ENCODE results near the gene PTPRC.

Gene PTPRC

DNA sequence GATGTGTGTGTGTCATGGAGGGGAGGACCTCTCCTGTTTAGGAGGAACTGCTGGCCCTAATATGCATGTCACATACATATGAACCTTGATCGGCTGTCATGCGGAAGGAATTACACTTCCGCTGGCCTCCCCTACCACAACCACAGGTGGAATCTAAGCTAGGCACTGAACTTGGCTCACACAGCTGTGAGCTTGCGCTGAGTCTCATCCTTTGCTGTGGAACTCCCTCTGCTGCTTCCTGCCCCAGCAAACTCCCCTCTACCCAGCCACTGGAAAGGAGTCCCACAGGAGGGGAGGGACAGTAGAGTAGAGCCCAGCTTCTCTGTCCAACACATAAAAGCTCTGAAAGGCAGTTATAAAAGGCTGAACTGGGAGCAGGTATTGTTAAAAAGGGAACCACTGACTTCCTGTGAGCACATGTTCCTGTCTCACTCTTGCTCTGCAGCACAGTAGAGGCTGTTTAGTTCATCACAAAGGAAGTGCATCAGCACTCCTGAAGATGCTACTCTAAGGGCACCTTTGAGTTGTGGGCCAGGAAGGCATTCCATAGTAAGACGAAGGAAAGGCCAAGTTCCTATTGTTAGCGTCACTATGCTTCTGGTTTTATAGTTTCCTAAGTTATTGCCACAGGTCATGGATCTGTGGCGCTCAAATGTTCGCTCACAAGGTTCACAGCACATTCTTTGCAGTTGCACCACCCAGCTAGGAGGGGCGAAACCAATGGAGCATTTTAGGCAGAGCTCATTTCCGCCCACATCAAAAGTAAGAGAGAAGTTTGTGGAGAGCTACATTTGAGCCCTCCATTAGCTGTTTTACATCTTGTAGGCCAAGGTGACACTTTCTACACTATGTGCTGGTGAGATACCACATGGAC, 17.7 kb upstream of the PTPRC start:
- H3K9ac ChIP-seq (ENCODE audit: low read length in 2 of 2), result no peak overlapping the region
- no peaks in the 10 kb centered on the region for H3K4me1 ChIP-seq (ENCODE audit: control insufficient read depth, insufficient read depth, low read length)
- no peak overlapping the region for H3K27ac ChIP-seq (ENCODE audit: low read length)
- no peaks in the 10 kb centered on the region for H3K36me3 ChIP-seq (ENCODE audit: control insufficient read depth in 2 of 2, insufficient read depth in 2 of 2, low read length in 2 of 2)
- H3K4me3 ChIP-seq (ENCODE audit: low read length in 2 of 2), result no peak overlapping the region
- no peaks in the 10 kb centered on the region for H3K9me3 ChIP-seq (ENCODE audit: control insufficient read depth in 2 of 2, low read length in 2 of 2)
- H3K27me3 ChIP-seq (ENCODE audit: control insufficient read depth in 1 of 2, insufficient read depth in 2 of 2, low read length in 2 of 2), result no peaks in the 10 kb centered on the region

DNA sequence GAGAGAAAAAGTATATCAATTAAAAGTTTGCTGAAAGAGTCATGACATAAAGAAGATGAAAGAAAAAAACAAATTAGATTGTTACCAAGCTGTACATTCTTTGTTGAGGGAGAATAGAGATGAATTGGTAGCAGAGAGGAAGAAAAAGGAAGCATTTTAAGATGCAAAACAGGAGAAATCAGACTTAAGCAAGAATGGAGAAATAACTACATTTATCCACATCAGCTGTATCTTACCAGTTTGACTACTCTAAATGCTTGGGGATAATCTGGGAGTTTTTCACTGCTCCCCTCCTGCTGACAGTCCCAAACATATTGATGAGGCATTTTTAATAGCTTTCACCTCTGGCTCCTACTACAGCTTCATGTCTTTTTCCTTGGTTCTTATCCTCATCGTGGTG, 16.8 kb upstream of the PTPRC start:
- Histone ChIP-seq H3K27me3 (ENCODE audit: control insufficient read depth in 1 of 2, insufficient read depth in 2 of 2, low read length in 2 of 2) (no peaks in the 10 kb centered on the region), H3K9me3 (ENCODE audit: control insufficient read depth in 2 of 2, low read length in 2 of 2) (no peaks in the 10 kb centered on the region), H3K9ac (ENCODE audit: low read length in 2 of 2) (no peak overlapping the region), H3K27ac (ENCODE audit: low read length) (no peak overlapping the region), H3K36me3 (ENCODE audit: control insufficient read depth in 2 of 2, insufficient read depth in 2 of 2, low read length in 2 of 2) (no peaks in the 10 kb centered on the region), H3K4me3 (ENCODE audit: low read length in 2 of 2) (no peak overlapping the region), H3K4me1 (ENCODE audit: control insufficient read depth, insufficient read depth, low read length) (no peaks in the 10 kb centered on the region)

DNA sequence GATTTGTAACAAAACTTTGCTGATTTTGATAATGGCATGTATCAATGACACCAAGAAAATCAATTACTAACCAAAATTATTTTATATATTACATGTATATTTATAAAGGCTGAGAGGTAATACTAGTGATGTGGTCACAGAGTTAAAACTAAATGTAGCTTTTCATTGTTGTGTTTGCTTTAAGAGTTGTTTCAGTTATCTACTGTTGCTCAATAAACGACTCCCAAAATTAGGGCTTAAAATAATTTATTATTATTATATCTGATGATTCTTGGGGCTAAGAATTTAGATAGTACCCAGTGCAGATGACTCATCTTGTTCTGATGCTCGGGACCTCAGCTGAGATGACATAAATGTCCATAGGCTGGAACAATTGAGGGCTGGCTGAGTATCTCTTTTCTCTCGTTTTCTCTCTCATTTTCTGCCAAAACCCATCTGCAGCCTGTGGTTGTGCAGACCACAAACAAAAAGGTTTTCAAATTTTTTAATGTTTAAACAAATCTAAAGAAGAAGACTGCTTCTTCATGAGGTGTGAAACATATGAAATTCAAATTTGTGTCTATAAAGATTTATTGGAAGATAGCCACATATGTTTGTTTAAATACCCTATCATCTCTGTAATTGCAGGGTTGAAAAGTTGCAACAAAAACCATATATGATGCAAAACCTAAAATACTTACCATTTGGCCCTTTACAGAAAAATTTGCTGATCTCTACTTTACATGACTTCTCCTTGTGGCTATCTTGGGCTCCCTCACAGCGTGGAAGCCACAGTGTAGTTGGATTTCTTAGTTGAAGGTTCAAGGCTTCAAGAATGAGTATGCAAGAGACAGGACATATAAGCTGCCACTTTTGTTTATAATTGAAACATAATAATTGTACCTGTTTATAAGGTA, 14.8 kb upstream of the PTPRC start:
- H3K9ac ChIP-seq (ENCODE audit: low read length in 2 of 2), result no peak overlapping the region
- H3K27ac ChIP-seq (ENCODE audit: low read length), result no peak overlapping the region
- no peak overlapping the region for H3K4me3 ChIP-seq (ENCODE audit: low read length in 2 of 2)
- H3K4me1 ChIP-seq (ENCODE audit: control insufficient read depth, insufficient read depth, low read length), result no peaks in the 10 kb centered on the region
- H3K36me3 ChIP-seq (ENCODE audit: control insufficient read depth in 2 of 2, insufficient read depth in 2 of 2, low read length in 2 of 2), result no peaks in the 10 kb centered on the region
- no peaks in the 10 kb centered on the region for H3K9me3 ChIP-seq (ENCODE audit: control insufficient read depth in 2 of 2, low read length in 2 of 2)
- no peaks in the 10 kb centered on the region for H3K27me3 ChIP-seq (ENCODE audit: control insufficient read depth in 1 of 2, insufficient read depth in 2 of 2, low read length in 2 of 2)

DNA sequence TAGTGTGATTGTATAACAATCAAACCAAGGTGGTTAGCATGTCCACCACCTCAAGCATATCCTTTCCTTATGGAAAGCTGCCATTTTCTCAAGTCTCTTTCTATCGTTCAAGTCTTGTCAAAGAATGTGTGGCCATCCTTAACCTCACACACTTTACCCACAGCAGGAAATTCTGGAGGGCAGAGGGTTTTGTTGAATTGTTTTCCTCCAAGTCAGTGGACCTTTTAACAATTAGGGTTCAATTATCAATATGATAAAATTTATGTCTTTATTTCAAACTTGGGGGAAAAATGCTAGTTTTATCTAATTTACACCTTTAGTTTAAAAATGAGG, 14.2 kb upstream of the PTPRC start:
- Histone ChIP-seq H3K27ac (ENCODE audit: low read length) (no peak overlapping the region), H3K9ac (ENCODE audit: low read length in 2 of 2) (no peak overlapping the region), H3K4me1 (ENCODE audit: control insufficient read depth, insufficient read depth, low read length) (no peaks in the 10 kb centered on the region), H3K36me3 (ENCODE audit: control insufficient read depth in 2 of 2, insufficient read depth in 2 of 2, low read length in 2 of 2) (no peaks in the 10 kb centered on the region), H3K4me3 (ENCODE audit: low read length in 2 of 2) (no peak overlapping the region), H3K9me3 (ENCODE audit: control insufficient read depth in 2 of 2, low read length in 2 of 2) (no peaks in the 10 kb centered on the region), H3K27me3 (ENCODE audit: control insufficient read depth in 1 of 2, insufficient read depth in 2 of 2, low read length in 2 of 2) (no peaks in the 10 kb centered on the region)

- no peaks in the 10 kb centered on the region for H3K36me3 ChIP-seq (ENCODE audit: control insufficient read depth in 2 of 2, insufficient read depth in 2 of 2, low read length in 2 of 2)
- no peak overlapping the region for H3K4me3 ChIP-seq (ENCODE audit: low read length in 2 of 2)
- H3K9ac ChIP-seq (ENCODE audit: low read length in 2 of 2), result no peak overlapping the region
- H3K9me3 ChIP-seq (ENCODE audit: control insufficient read depth in 2 of 2, low read length in 2 of 2), result no peaks in the 10 kb centered on the region
- no peaks in the 10 kb centered on the region for H3K4me1 ChIP-seq (ENCODE audit: control insufficient read depth, insufficient read depth, low read length)
- H3K27me3 ChIP-seq (ENCODE audit: control insufficient read depth in 1 of 2, insufficient read depth in 2 of 2, low read length in 2 of 2), result no peaks in the 10 kb centered on the region
- no peak overlapping the region for H3K27ac ChIP-seq (ENCODE audit: low read length)
Measured at GRCh38 chr1:198627436-198628066, 11.3 kb upstream of the PTPRC start.

GRCh38 chr1:198628067-198628455, 10.8 kb upstream of the PTPRC start:
- H3K36me3 ChIP-seq (ENCODE audit: control insufficient read depth in 2 of 2, insufficient read depth in 2 of 2, low read length in 2 of 2), result no peaks in the 10 kb centered on the region
- H3K4me1 ChIP-seq (ENCODE audit: control insufficient read depth, insufficient read depth, low read length), result no peaks in the 10 kb centered on the region
- no peak overlapping the region for H3K4me3 ChIP-seq (ENCODE audit: low read length in 2 of 2)
- no peak overlapping the region for H3K9ac ChIP-seq (ENCODE audit: low read length in 2 of 2)
- no peaks in the 10 kb centered on the region for H3K9me3 ChIP-seq (ENCODE audit: control insufficient read depth in 2 of 2, low read length in 2 of 2)
- H3K27me3 ChIP-seq (ENCODE audit: control insufficient read depth in 1 of 2, insufficient read depth in 2 of 2, low read length in 2 of 2), result no peaks in the 10 kb centered on the region
- no peak overlapping the region for H3K27ac ChIP-seq (ENCODE audit: low read length)

- Histone ChIP-seq H3K27me3 (ENCODE audit: control insufficient read depth in 1 of 2, insufficient read depth in 2 of 2, low read length in 2 of 2) (no peaks in the 10 kb centered on the region), H3K4me1 (ENCODE audit: control insufficient read depth, insufficient read depth, low read length) (no peaks in the 10 kb centered on the region), H3K36me3 (ENCODE audit: control insufficient read depth in 2 of 2, insufficient read depth in 2 of 2, low read length in 2 of 2) (no peaks in the 10 kb centered on the region), H3K27ac (ENCODE audit: low read length) (no peak overlapping the region), H3K4me3 (ENCODE audit: low read length in 2 of 2) (no peak overlapping the region), H3K9me3 (ENCODE audit: control insufficient read depth in 2 of 2, low read length in 2 of 2) (no peaks in the 10 kb centered on the region), H3K9ac (ENCODE audit: low read length in 2 of 2) (no peak overlapping the region)
Measured at GRCh38 chr1:198629610-198630009, 9.2 kb upstream of the PTPRC start.

DNA sequence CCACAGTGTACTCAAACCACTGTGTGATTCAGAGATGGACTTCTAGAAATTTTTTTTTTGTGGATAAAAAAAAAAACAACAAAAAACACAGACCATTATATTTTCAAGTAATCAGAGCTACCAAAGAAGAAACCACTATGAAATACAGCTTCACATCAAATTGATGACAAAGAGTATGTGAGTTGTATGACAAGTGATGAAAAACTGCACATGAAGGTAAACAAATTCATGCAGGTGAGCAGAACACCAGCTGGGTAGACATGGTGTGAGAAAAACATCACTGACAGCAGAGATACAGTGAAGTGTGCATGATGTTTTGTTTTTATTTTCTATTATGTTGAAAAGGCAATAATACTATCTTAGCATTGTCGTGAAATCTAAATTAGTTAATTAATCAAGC, 8.0 kb upstream of the PTPRC start:
- H3K27ac ChIP-seq (ENCODE audit: low read length), result no peak overlapping the region

GRCh38 chr1:198631292-198631691, 7.5 kb upstream of the PTPRC start:
- Histone ChIP-seq H3K36me3 (ENCODE audit: control insufficient read depth in 2 of 2, insufficient read depth in 2 of 2, low read length in 2 of 2) (no peaks in the 10 kb centered on the region), H3K9me3 (ENCODE audit: control insufficient read depth in 2 of 2, low read length in 2 of 2) (no peaks in the 10 kb centered on the region), H3K27me3 (ENCODE audit: control insufficient read depth in 1 of 2, insufficient read depth in 2 of 2, low read length in 2 of 2) (no peaks in the 10 kb centered on the region), H3K4me3 (ENCODE audit: low read length in 2 of 2) (no peak overlapping the region), H3K4me1 (ENCODE audit: control insufficient read depth, insufficient read depth, low read length) (no peaks in the 10 kb centered on the region), H3K27ac (ENCODE audit: low read length) (no peak overlapping the region), H3K9ac (ENCODE audit: low read length in 2 of 2) (no peak overlapping the region)

More for the DNA sequence above, 8.0 kb upstream of the PTPRC start:
- H3K36me3 ChIP-seq (ENCODE audit: control insufficient read depth in 2 of 2, insufficient read depth in 2 of 2, low read length in 2 of 2), result no peaks in the 10 kb centered on the region
- no peak overlapping the region for H3K9ac ChIP-seq (ENCODE audit: low read length in 2 of 2)
- H3K27me3 ChIP-seq (ENCODE audit: control insufficient read depth in 1 of 2, insufficient read depth in 2 of 2, low read length in 2 of 2), result no peaks in the 10 kb centered on the region
- H3K4me1 ChIP-seq (ENCODE audit: control insufficient read depth, insufficient read depth, low read length), result no peaks in the 10 kb centered on the region
- H3K4me3 ChIP-seq (ENCODE audit: low read length in 2 of 2), result no peak overlapping the region
- H3K9me3 ChIP-seq (ENCODE audit: control insufficient read depth in 2 of 2, low read length in 2 of 2), result no peaks in the 10 kb centered on the region

GRCh38 chr1:198632007-198632406, 6.8 kb upstream of the PTPRC start:
- Histone ChIP-seq H3K27me3 (ENCODE audit: control insufficient read depth in 1 of 2, insufficient read depth in 2 of 2, low read length in 2 of 2) (no peaks in the 10 kb centered on the region), H3K27ac (ENCODE audit: low read length) (no peak overlapping the region), H3K9me3 (ENCODE audit: control insufficient read depth in 2 of 2, low read length in 2 of 2) (no peaks in the 10 kb centered on the region), H3K9ac (ENCODE audit: low read length in 2 of 2) (no peak overlapping the region), H3K4me3 (ENCODE audit: low read length in 2 of 2) (no peak overlapping the region), H3K36me3 (ENCODE audit: control insufficient read depth in 2 of 2, insufficient read depth in 2 of 2, low read length in 2 of 2) (no peaks in the 10 kb centered on the region), H3K4me1 (ENCODE audit: control insufficient read depth, insufficient read depth, low read length) (no peaks in the 10 kb centered on the region)
